Occipital lobe (tissue), 2 donors: ENCODE results near the gene CPNE7. TPM values are rescaled to one million over a fixed set of nuclear protein-coding genes. Genes with fewer than 3 reads are reported as not detected.
"Not testable (repeated sequence)": the region's sequence is repeated elsewhere in the genome, so short reads cannot be mapped to it uniquely, and the experiment has no call there.

Experiments
- DNase-seq: peaks from one replicate; lab custom pipeline; 2025; lab: John Stamatoyannopoulos, UW
- total RNA-seq: library from RNA; depleted of rRNA; stranded (reverse); fragments of >200 nt; gene quantifications from one replicate; pipeline ENCODE4 v1.2.3, GENCODE V29; 2014

The CPNE7 gene
- total RNA-seq, 1 donor from 2014 or later = 14.8 TPM

DNA sequence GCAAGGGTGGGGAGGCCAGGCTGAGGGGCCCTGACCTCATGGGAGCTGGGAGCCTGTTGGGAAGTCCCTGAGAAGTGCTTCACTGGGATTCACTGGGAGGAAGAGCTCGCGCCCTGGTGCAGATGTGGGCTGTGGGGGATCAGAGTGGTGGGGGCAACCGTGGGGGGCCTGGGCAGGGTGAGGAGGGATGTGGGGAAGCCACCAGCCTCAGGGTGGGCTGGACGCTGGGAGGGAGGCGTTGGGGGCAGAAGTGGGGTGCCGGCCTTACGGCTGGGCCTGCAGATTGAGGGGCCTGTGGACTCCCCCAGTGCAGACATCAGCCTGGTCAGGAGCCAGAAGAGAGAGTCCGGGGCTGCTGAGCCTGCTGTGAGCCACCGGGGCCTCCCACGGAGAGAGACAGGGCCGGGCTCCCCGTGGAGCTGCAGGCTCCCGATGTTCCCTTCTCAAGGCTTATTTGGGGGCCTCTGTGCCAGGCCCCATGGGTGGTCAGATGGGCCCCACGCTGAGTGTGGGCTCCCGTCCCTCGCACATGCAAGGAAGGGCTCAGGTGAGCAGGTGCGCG is 45.7 kb downstream of the CPNE7 start:
- no peak for DNase-seq

DNA sequence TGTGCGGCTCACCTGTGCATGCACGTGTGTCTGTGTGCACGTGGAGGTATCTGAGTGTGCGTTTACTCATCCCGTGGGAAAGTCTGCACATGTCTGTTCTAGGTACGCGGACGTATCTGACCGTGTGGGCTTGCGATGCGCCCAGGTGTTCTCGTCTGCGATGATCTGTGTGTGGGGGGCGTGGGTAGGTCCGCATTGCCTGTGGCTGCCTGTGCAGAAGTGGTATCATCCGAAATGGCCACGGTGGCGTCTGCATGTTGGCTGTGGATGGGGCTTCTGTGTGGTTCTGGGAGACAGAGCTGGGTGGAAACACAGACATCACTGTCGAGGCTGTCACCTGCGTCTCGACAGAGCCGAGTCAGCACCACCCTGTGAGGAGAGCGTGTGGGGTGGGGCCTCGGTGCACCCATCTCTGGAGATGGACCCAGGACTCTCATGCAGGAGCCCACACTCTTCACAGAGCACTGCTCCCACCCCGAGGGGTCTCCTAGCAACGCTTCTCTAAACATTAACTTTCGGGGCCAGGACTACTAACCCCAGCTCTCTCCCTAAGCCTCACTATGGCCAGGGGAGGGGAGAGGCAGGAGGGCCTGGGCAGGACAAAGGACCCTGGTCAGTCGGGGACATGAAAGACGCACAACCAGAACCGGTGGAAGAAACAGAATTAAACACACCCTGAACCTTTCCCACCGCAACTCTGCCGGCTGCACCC is 46.3 kb downstream of the CPNE7 start:
- DNase-seq = no peak

DNA sequence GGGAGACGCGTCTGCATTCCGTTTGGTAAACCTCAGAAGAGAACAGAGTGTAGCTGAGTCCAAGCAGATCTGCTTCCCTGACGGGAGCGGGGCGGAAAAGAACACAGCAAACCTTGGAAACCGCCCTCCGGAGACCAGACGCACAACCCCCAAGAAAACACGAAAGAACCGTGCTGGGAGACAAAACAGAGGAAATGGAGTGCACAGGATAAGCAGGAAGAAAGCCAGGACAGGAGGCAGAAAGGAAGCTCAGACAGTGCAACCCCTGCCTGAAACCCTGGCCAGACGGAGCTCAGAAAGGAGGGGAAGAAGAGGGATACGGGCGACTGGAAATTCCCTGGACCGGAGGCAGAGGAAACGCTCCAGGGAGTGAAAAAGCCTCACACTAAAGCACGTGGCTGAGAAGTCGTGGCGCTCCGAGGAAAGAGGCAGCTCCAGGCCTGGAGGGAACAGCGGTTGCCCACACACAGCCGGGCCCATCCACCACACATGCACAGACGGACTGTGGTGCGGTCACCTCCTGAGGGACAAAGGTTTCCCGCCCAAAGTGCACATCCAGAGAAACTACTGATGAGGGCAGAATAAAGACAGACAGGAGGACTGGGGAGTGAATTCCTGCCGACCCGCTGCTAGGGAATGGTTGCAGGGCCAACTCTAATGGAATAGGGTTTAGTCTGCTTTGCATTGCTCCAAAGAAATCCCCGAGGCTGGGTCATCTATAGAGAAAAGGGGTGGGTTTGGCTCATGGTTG is 48.1 kb downstream of the CPNE7 start:
- DNase-seq = no peak

DNA sequence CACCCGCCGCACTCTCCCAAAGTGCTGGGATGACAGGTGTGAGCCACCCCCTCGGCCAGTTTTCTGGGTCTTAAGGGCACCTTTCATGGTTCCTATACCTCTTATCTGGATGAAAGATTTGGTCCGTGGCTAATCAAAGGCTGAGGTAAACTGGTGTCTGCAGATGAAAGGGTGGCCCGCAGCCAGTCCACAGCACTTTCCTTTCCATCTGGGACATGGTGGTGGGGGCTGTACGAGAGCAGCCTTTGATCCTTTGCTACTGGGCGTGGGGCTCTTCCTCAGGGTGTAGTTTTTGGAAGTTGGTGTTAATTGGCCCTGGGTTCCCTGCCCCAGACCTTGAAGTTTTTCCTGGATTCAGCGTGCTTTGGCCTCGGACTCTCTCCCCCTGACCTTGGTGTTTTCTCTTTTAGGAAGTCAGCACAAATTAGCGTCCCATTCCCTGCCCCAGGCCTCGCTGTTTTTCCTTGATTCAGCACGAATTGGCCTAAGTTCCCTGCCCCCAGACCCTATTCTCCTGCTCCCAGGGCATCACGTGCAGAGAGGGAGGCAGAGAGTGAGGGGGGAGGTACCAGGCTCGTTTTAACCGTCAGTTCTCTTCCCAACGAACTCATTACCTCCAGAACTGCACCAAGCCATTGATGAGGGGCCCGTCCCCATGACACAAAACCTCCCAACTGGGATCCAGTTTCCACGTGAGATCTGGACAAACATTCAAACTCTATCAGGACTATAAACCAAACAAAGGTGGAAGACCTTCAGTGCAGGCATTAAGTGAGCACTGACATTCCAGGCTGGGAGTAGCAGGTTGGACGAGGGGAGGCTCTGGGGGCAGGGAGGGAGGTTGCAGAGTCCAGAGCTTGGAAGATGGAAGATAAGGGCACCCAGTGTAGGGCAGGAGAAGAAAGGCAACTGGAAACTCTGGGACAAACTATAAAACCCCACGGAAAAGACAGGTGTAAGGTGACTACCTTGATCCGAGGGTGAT is 49.5 kb downstream of the CPNE7 start:
- DNase-seq = no peak

DNA sequence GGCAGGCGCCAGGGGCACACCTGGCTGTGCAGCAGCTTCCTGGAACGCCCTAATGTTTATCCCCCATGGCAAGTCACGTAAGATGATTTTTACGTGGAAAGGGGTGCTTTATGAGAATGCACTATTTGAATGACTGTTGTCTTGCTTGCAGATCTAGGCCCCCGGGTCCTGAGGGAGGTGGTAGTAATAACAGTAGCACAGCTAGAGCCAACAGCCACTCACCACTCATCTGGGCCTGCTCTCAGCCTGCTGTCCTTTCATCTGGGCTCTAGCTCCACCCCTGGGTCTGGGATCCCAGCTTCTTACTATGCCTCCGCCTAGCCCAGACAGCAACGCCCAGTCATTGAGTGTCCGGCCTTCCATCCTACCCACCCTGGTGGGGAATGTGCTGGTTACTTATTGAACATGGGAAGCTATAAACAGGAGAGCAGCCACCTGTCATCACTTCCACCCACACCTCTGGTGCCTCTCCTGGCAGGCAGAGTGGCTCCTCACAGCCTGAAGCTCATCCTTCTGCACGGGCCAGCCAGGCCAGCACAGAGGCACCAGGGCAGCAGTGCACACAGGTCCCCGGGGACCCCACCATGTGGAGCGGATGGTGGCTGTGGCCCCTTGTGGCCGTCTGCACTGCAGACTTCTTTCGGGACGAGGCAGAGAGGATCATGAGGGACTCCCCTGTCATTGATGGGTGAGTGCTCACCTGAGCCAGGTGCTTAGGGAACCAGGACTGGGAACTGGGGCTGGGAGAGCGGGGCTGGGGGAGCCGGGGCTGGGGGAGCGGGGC is 54.5 kb downstream of the CPNE7 start:
- DNase-seq = no peak

DNA sequence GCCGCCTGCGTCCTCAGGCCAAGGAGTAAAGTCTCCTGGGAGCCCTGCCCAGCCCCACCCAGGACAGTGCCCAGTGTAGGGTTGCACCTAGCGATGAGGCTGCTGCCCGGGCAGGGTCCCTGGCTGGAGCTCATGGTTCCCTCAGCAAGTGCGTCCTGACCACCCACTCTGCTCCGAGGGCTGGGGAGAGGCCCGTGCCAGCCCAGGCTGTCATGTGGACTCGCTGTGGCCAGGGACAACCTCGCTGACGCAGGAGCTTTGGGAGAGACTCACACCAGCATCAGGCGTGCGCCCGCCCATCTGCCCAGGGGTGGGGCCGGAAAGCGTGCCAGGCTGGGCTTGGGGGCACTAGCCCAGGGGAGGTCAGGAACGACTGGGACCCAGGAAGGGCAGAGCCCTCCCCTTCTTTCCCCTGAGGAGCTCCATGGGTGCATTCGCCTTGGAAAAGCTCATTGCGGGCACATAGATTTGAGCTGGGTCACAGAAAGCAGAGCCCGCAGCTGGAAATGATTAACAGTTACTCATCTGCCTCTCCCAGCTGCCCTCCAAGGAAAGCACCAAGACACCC is 57.6 kb downstream of the CPNE7 start:
- DNase-seq = no peak

DNA sequence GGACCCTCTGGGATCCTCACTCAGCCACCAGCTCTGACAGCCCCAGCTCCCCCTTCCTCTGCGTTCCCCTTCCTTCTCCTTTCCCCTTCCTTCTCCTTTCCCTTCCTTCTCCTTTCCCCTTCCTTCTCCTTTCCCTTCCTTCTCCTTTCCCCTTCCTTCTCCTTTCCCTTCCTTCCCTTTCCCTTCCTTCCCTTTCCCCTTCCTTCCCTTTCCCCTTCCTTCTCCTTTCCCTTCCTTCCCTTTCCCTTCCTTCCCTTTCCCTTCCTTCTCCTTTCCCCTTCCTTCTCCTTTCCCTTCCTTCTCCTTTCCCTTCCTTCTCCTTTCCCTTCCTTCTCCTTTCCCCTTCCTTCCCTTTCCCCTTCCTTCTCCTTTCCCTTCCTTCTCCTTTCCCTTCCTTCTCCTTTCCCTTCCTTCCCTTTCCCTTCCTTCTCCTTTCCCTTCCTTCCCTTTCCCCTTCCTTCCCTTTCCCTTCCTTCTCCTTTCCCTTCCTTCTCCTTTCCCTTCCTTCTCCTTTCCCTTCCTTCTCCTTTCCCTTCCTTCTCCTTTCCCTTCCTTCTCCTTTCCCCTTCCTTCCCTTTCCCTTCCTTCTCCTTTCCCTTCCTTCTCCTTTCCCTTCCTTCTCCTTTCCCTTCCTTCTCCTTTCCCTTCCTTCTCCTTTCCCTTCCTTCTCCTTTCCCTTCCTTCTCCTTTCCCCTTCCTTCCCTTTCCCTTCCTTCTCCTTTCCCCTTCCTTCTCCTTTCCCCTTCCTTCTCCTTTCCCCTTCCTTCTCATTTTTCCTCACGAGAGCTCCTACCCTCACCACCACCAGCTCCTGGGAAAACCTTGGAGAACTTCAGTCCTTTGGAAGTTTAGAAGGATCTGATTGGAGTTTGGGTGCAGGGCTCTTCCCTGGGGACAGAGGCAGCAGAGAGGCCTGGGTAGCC is 59.2 kb downstream of the CPNE7 start:
- DNase-seq = not testable (repeated sequence)

DNA sequence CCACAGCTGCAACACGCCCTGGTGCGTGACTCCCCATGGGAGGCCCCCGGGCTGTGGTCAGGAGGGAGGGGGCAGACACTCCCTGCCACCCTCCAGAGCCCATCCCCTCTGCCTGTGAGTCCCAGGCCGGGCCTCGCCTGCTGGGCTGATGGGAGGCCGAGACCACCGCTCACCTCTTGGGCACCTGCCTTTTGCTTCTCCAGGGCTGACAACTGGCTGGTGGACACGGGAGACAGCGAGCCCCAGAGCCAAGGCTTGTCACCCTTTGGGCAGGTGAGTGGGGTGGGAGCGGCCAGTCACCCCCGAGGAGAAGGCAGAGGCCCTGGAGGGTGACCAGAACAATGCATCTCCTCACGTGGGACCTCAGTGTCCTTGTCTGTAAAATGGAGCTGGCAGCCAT is 61.1 kb downstream of the CPNE7 start:
- no peak for DNase-seq

DNA sequence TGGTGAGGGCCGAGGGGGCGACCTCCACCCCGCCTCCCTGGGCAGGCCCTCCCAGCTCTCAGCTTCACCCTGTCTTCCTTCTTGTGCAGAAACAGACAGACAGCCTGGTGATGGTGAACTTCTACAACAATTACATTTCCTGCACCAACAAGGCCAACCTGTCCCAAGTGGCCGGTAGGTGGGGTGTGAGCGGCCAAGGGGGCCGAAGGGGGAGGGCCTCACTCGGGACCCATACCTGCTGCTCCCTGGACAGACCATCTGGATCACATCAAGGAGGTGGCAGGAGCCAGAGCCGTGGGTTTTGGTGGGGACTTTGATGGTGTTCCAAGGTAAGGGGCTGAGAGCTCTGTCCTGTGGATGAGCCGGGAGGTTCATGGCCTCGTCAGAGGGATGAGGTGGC is 61.8 kb downstream of the CPNE7 start:
- no peak for DNase-seq

DNA sequence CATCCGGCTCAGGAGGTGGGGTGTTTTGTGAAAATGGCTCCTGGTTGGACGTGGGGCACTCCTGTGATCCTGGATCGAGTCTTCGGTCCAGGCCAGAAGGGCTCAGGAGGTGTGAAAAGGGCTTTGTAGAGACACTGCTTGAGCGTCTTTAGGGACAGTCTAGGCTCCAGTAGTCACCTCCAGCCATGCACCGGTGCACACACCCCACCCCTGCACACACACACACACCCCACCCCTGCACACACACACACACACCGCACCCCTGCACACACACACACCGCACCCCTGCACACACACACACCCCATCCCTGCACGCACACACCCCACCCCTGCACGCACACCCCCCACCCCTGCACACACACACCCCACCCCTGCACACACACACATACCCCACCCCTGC is 62.9 kb downstream of the CPNE7 start:
- DNase-seq = no peak

DNA sequence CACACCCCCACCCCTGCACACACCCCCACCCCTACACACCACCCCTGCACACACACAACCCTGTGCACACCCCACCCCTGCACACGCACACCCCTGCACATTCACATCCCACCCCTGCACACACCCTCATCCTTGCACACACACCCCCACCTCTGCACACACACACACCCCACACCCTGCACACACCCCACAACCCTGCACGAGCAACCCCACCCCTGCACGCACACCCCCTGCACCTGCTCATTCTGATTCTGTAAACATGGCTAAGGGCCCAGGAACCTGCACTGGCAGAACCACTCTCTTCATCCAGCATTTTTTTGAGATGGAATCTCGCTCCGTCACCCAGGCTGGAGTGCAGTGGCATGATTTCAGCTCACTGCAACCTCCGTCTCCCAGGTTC is 63.8 kb downstream of the CPNE7 start:
- DNase-seq = no peak

DNA sequence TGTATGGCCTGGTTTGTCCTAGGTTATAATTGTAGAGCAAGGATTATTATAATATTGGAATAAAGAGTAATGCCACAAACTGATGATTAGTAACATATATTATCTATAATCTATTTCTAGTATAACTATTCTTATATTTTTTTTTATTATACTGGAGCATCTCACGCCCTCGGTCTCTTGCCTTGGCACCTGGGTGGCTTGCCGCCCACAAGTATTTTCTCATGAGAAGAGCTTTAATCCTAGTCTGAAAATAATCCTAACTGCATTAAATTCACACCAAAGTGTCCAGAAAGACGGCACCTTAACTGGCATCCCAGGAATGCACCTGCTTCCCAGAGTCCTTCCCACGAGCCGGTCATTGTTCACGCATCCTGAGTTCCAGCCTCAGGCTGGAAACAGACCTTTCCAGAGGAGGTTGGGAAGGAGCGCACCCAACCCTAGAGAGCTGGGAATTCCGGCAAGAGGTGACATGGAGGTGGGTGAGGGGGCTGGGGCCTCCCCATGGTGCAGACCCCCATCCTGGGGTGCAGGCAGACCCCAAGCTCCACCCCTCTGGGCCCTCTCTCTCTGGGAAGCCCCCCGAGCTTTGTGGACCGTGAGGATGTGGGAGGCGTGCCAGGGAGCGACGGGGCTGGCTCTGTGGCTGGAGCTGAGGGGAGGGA is 66.0 kb downstream of the CPNE7 start:
- no peak for DNase-seq

DNA sequence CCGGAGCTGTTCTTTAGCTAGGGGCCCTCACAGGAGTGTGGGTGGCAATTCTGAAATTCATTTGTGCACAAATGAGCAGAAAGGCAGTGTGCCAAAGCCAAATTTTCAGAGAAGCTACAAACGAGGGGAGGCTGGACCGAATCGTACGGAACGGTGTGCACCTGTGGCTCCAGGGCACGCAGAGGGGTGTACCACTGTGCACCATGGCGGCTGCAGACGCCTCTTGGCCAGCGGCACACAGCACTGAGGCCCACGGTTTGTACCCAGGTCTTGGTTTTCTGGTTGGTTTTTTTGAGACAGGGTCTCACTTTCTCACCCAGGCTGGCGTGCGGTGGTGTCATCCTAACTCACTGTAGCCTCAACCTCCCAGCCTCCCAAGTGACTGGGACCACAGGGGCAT is 67.0 kb downstream of the CPNE7 start:
- no peak for DNase-seq

DNA sequence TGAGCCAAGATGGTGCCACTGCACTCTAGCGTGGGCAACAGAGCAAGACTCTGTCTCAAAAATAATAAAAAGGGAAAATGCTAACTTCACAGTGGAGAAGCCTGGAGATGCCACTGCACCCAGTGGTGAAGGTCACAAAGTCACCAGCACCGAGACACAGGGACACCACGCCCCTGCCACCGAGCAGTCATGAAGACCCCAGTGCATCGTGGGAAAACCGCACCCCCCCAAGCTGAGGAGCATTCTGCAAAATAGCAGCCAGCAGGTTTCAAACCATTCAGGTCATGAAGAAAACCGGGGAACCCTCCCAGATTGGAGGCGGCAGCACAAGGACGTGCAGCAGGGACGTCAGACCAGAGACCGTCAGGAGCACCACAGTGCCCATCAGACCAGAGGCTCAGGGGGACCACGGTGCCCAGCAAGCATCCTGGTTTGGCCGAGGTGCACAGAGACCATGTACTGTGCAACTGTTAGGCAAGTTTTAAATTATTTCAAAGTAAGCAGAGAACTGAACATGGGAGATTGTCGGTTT is 68.3 kb downstream of the CPNE7 start:
- DNase-seq = no peak

DNA sequence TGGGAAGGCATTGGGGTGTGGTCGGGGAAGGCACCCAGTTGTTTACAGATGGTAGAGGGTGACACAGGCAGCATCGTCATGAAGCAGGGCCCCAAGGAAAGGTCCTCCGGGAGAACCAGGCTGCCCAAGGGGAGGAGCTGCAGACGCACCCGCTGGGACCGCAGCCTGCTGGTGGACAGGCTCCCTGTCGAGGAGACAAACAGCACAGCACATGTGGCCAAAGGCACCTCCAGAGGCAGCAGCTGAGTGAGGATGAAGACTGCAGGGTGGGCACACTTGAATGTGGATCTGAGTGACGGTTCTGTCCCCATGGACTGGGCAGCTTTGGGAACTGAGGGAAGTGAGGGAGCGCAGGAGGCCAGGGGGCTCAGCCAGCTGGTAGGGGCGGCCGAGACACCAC is 69.6 kb downstream of the CPNE7 start:
- no peak for DNase-seq

DNA sequence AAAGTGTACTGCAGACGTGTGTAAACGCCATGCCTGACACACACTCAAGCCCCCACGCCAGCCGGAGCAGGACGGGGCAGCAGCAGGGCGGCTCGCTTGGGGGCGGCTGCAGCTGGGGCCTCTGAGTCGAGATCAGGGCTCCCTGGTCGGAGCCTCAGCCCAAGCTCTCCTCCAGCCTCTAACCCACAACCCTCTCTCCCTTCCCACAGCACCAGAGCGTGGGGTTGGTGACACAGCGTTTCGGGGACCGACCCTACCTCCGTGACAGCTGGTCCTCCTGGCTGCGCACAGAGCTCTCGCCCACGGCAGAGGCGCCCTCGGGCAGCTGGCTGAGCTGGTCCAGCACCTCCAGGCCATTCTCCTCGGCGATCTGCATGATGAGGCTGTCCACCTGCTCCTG is 70.7 kb downstream of the CPNE7 start:
- DNase-seq = no peak
